ENCODE results near the gene MRPL54. TPM values are rescaled to one million over a fixed set of nuclear protein-coding genes. Genes with fewer than 3 reads are reported as not detected.
"Not testable (repeated sequence)": the region's sequence is repeated elsewhere in the genome, so short reads cannot be mapped to it uniquely, and the experiment has no call there.

The MRPL54 gene
- total RNA-seq, 1 experiment from 2014 or later = 23.9 TPM

GRCh38 chr19:3814648-3815047 is 52.2 kb downstream of the MRPL54 start:
- Histone ChIP-seq H3K4me3 (no peak overlapping the region), H3K4me1 (no peaks in the 10 kb centered on the region), H3K27ac (no peak overlapping the region), H3K27me3 (peaks cover 11% of the 10 kb centered on the region), H3K36me3 (no peaks in the 10 kb centered on the region), H3K9me3 (replicated peaks) (no peaks in the 10 kb centered on the region)
- DNase-seq = no peak

- DNase-seq; H3K27ac ChIP-seq; H3K36me3 ChIP-seq; H3K9me3 ChIP-seq (replicated peaks); H3K4me3 ChIP-seq; H3K4me1 ChIP-seq: not testable (repeated sequence)
- H3K27me3 ChIP-seq = peaks cover 11% of the 10 kb centered on the region
Measured at GRCh38 chr19:3816148-3816547, 53.7 kb downstream of the MRPL54 start.

- H3K27me3 ChIP-seq = peaks cover 13% of the 10 kb centered on the region
- no peaks in the 10 kb centered on the region for H3K36me3 ChIP-seq
- H3K27ac ChIP-seq = no peak overlapping the region
- H3K9me3 ChIP-seq (replicated peaks) = no peaks in the 10 kb centered on the region
- no peak for DNase-seq
- no peak overlapping the region for H3K4me3 ChIP-seq
- no peaks in the 10 kb centered on the region for H3K4me1 ChIP-seq
Measured at GRCh38 chr19:3816566-3817218, 54.2 kb downstream of the MRPL54 start.

Other genes starting within 250 kb of the MRPL54 start
- gene TEKTIP1, start 223.5 kb upstream of the MRPL54 start, total RNA-seq (2014; rRNA removed; shearing (Covaris generic)) = not detected in 2 replicates
- gene MFSD12, start 205.1 kb upstream of the MRPL54 start, total RNA-seq (2014; rRNA removed; shearing (Covaris generic)) = 54.6 and 57.1 TPM in 2 replicates
- 45.0 and 48.0 TPM in 2 replicates for gene HMG20B, start 189.7 kb upstream of the MRPL54 start, total RNA-seq (2014; rRNA removed; shearing (Covaris generic))
- gene GIPC3, start 177.2 kb upstream of the MRPL54 start, total RNA-seq (2014; rRNA removed; shearing (Covaris generic)) = 0.03 and 0.06 TPM in 2 replicates
- 0.06 and 0.13 TPM in 2 replicates for gene TBXA2R, start 155.8 kb upstream of the MRPL54 start, total RNA-seq (2014; rRNA removed; shearing (Covaris generic))
- gene CACTIN, start 135.9 kb upstream of the MRPL54 start, total RNA-seq (2014; rRNA removed; shearing (Covaris generic)) = 21.4 and 21.6 TPM in 2 replicates
- 11.8 and 12.2 TPM in 2 replicates for gene PIP5K1C, start 62.2 kb upstream of the MRPL54 start, total RNA-seq (2014; rRNA removed; shearing (Covaris generic))
- not detected in 2 replicates for gene TJP3, start 54.3 kb upstream of the MRPL54 start, total RNA-seq (2014; rRNA removed; shearing (Covaris generic))
- 15.0 and 15.2 TPM in 2 replicates for gene APBA3, start 990 bp upstream of the MRPL54 start, total RNA-seq (2014; rRNA removed; shearing (Covaris generic))
- not detected in 2 replicates for gene RAX2, start 9.5 kb downstream of the MRPL54 start, total RNA-seq (2014; rRNA removed; shearing (Covaris generic))
- not detected in 2 replicates for gene MATK, start 23.7 kb downstream of the MRPL54 start, total RNA-seq (2014; rRNA removed; shearing (Covaris generic))
- not detected in 2 replicates for gene ZFR2, start 106.4 kb downstream of the MRPL54 start, total RNA-seq (2014; rRNA removed; shearing (Covaris generic))
- not detected in 2 replicates for gene ATCAY, start 118.0 kb downstream of the MRPL54 start, total RNA-seq (2014; rRNA removed; shearing (Covaris generic))
- gene NMRK2, start 170.4 kb downstream of the MRPL54 start, total RNA-seq (2014; rRNA removed; shearing (Covaris generic)) = 0.79 and 1.1 TPM in 2 replicates
- gene DAPK3, start 208.4 kb downstream of the MRPL54 start, total RNA-seq (2014; rRNA removed; shearing (Covaris generic)) = 39.1 and 41.9 TPM in 2 replicates
- gene EEF2, start 222.8 kb downstream of the MRPL54 start, total RNA-seq (2014; rRNA removed; shearing (Covaris generic)) = 1,658 and 1,674 TPM in 2 replicates
- 32.8 and 35.1 TPM in 2 replicates for gene PIAS4, start 245.1 kb downstream of the MRPL54 start, total RNA-seq (2014; rRNA removed; shearing (Covaris generic))